K562 (cell line): ENCODE measurements around the gene IMMP2L. TPM values are rescaled to one million over a fixed set of nuclear protein-coding genes. Genes with fewer than 3 reads are reported as not detected.

Experiments used
- ATAC-seq: fragments of 200-7000 bp; cut with Tn5 transposase; 3 replicates; pipeline ENCODE4 v1.9.1; 2020; ENCODE audit warnings: moderate library complexity
- BruUV-seq: library from RNA; stranded (reverse); fragments of 400-500 nt; replicated peaks from 2 replicates; lab custom pipeline; 2021; lab: Mats Ljungman, UMichigan
- CTCF ChIA-PET: fragments of 300-600 bp; formaldehyde crosslinking; extraction: SDS; loops from one replicate; lab custom pipeline; 2021; ENCODE audit warnings: low intra/inter-chr PET ratio; lab: Yijun Ruan, JAX
- POLR2A ChIA-PET: fragments of 300-600, 350-650 bp; sonication (Branson Sonifier 250); formaldehyde crosslinking; extraction: SDS; loops from one replicate; lab custom pipeline; 2021; ENCODE audit warnings: antibody characterized with exemption, inconsistent platforms; lab: Yijun Ruan, JAX
- DNase-seq, 4 experiments: peaks; one replicate each; pipeline versions ENCODE4 v3.0.0 to v3.0.0-alpha.2; 2011 to 2018; ENCODE audit warnings: low spot score in 3 of 4, mixed read lengths in 3 of 4; ENCODE audit errors: extremely low read depth in 1 of 4
- FAIRE-seq: peaks from 2 replicates; lab custom pipeline; 2011; peaks lifted over from hg19 to GRCh38; lab: Jason Lieb, UNC
- H2AFZ ChIP-seq: 2 replicates; pipeline ENCODE4 v1.6.0; 2011; ENCODE audit warnings: low read depth, low read length, control low read depth, inconsistent platforms
- H3K27ac ChIP-seq: fragments of 200-600 bp; 3 replicates; pipeline ENCODE4 v1.8.0; 2011; ENCODE audit warnings: low read depth, mild to moderate bottlenecking, control low read depth, inconsistent platforms, low read length, moderate library complexity, mixed read lengths; ENCODE audit errors: extremely low read depth
- H3K27me3 ChIP-seq, 2 experiments: fragments of 300-600 bp in 1 of 2; 2 replicates in 1 of 2; 3 replicates in 1 of 2; pipeline versions ENCODE4 v1.6.0 to v1.8.0; 2011; ENCODE audit warnings: inconsistent platforms in 2 of 2, low read length in 2 of 2, mild to moderate bottlenecking in 1 of 2, mixed read lengths in 1 of 2, moderate library complexity in 1 of 2; ENCODE audit not compliant: control insufficient read depth in 2 of 2, insufficient read depth in 2 of 2
- H3K36me3 ChIP-seq: fragments of 300-600 bp; 3 replicates; pipeline ENCODE4 v1.8.0; 2011; ENCODE audit warnings: mild to moderate bottlenecking, low read length, inconsistent platforms; ENCODE audit not compliant: control insufficient read depth, insufficient read depth
- H3K4me1 ChIP-seq, 2 experiments: fragments of 200-600 bp in 1 of 2; replicated peaks in 1 of 2; 2 replicates in 1 of 2; 3 replicates in 1 of 2; pipeline versions ENCODE4 v1.5.1 to v1.8.0; 2011; ENCODE audit warnings: inconsistent platforms in 2 of 2, low read length in 2 of 2, mild to moderate bottlenecking in 1 of 2, mixed read lengths in 1 of 2, moderate library complexity in 1 of 2; ENCODE audit not compliant: control insufficient read depth in 2 of 2, insufficient read depth in 2 of 2
- H3K4me2 ChIP-seq: 2 replicates; pipeline ENCODE4 v1.6.1; 2011; ENCODE audit warnings: low read length, control low read depth, inconsistent platforms, mixed read lengths; ENCODE audit not compliant: insufficient read depth
- H3K4me3 ChIP-seq: fragments of 200-600 bp; sonication (generic), shearing (Covaris generic); 2 replicates; pipeline ENCODE4 v1.5.1; 2016; ENCODE audit warnings: control low read depth, inconsistent platforms
- H3K79me2 ChIP-seq: fragments of 200-600 bp; 3 replicates; pipeline ENCODE4 v1.8.0; 2011; ENCODE audit warnings: low read length, inconsistent platforms; ENCODE audit not compliant: control insufficient read depth, insufficient read depth
- H3K9ac ChIP-seq, 2 experiments: 2 replicates each; pipeline versions ENCODE4 v1.6.0 to v1.6.1; 2011; ENCODE audit warnings: low read depth in 2 of 2, low read length in 2 of 2, control low read depth in 1 of 2, inconsistent platforms in 1 of 2, mild to moderate bottlenecking in 1 of 2, mixed read lengths in 1 of 2; ENCODE audit not compliant: insufficient read depth in 1 of 2
- H3K9me1 ChIP-seq: one replicate; pipeline ENCODE4 v1.6.0; 2011; ENCODE audit warnings: inconsistent platforms, mild to moderate bottlenecking, low read length, moderate library complexity; ENCODE audit not compliant: control insufficient read depth, insufficient read depth
- H3K9me3 ChIP-seq: replicated peaks from 2 replicates; pipeline ENCODE4 v1.5.1; 2011; ENCODE audit warnings: low read depth, low read length, inconsistent platforms; ENCODE audit not compliant: control insufficient read depth, insufficient read depth
- H4K20me1 ChIP-seq: replicated peaks from 2 replicates; pipeline ENCODE4 v1.6.1; 2011; ENCODE audit warnings: low read length, inconsistent platforms, mixed read lengths; ENCODE audit not compliant: control insufficient read depth, insufficient read depth
- EP300 ChIP-seq: IDR thresholded peaks from 2 replicates; pipeline ENCODE4 v1.6.1; 2012; ENCODE audit warnings: low read length, improper control_type of control experiment
- FOXA1 ChIP-seq: fragments of 450-650 bp; IDR thresholded peaks from 2 replicates; pipeline ENCODE4 v1.6.1; 2016; ENCODE audit warnings: mild to moderate bottlenecking, borderline replicate concordance
- HDAC3 ChIP-seq: fragments of 450-650 bp; IDR thresholded peaks from 2 replicates; pipeline ENCODE4 v1.6.1; 2018; ENCODE audit warnings: borderline replicate concordance, mild to moderate bottlenecking, moderate library complexity; ENCODE audit not compliant: partially characterized antibody
- MYNN ChIP-seq, 2 experiments: sonication (generic); formaldehyde crosslinking in 1 of 2; IDR thresholded peaks; 2 replicates each; pipeline versions ENCODE4 v1.5.0 to v1.6.1; 2016 to 2020; ENCODE audit warnings: antibody characterized with exemption in 1 of 2, missing genetic modification reagents in 1 of 2
- NELFE ChIP-seq: IDR thresholded peaks from 2 replicates; pipeline ENCODE4 v1.6.1; 2011; ENCODE audit warnings: mild to moderate bottlenecking; ENCODE audit not compliant: insufficient read depth, insufficient read length
- PHTF2 ChIP-seq: fragments of 250-450 bp; sonication (Bioruptor Pico); IDR thresholded peaks from 2 replicates; pipeline ENCODE4 v1.5.0; 2021; ENCODE audit warnings: mild to moderate bottlenecking
- RBFOX2 ChIP-seq: fragments of 200-400 bp; formaldehyde crosslinking; IDR thresholded peaks from 2 replicates; pipeline ENCODE4 v1.6.1; 2017; ENCODE audit warnings: low read depth, mild to moderate bottlenecking, low read length, moderate library complexity
- RBM25 ChIP-seq: fragments of 200-400 bp; formaldehyde crosslinking; IDR thresholded peaks from 2 replicates; pipeline ENCODE4 v1.6.1; 2018; ENCODE audit warnings: low read length, low read depth, moderate library complexity; ENCODE audit not compliant: severe bottlenecking
- ZBTB7A ChIP-seq: IDR thresholded peaks from 2 replicates; pipeline ENCODE4 v1.6.1; 2011; ENCODE audit warnings: low read depth, mild to moderate bottlenecking, low read length, moderate library complexity, borderline replicate concordance; ENCODE audit not compliant: control insufficient read depth
- WGBS: fragments of 100-300 bp; shearing (Covaris generic); methylation state at CpG from one replicate; pipeline ENCODE4 v1.1.6; 2016; ENCODE audit warnings: low coverage, mixed read lengths; ENCODE audit not compliant: insufficient coverage; ENCODE audit errors: missing lambda C conversion rate; 5-methylcytosine and 5-hydroxymethylcytosine counted together
- in situ Hi-C: fragments of 300-500 bp; cut with MboI; formaldehyde crosslinking; loops from 4 replicates; pipeline ENCODE4 v1.15.0; 2018; ENCODE audit warnings: inconsistent platforms, mixed read lengths
- intact Hi-C: fragments of 100-400 bp; cut with micrococcal nuclease; formaldehyde crosslinking; loops from 2 replicates; pipeline ENCODE4 v1.14.2; 2022
- polyA plus RNA-seq, 8 experiments: library from polyadenylated mRNA; depleted of rRNA in 4 of 8; stranded (reverse) in 5 of 8; unstranded in 3 of 8; fragments of >200 nt; fragmentation: Nextera tagmentation in 2 of 8; fragmentation: Illumina TruSeq in 1 of 8; extraction: Ambion mirVana in 2 of 8; extraction: Trizol in 1 of 8; gene quantifications; 2 replicates each; pipeline versions ENCODE4 v1.2.1 to v1.2.3, GENCODE V29; 2011 to 2014; ENCODE audit warnings: inconsistent platforms in 1 of 8, missing spikeins in 1 of 8
- total RNA-seq, 7 experiments: library from RNA; depleted of rRNA in 6 of 7; stranded (reverse); fragments of >200 nt in 6 of 7; fragmentation: Illumina TruSeq in 2 of 7; extraction: Trizol in 2 of 7; gene quantifications; 2 replicates each; pipeline versions ENCODE4 v1.2.1 to v1.2.3, GENCODE V29; 2011 to 2021; ENCODE audit warnings: low replicate concordance in 1 of 7
- TF ChIP-seq, protein P1 (sequence below): sonication (generic); formaldehyde crosslinking; IDR thresholded peaks from 2 replicates; pipeline ENCODE4 v1.8.1; 2022; ENCODE audit warnings: missing genetic modification reagents
- TF ChIP-seq, protein P2 (sequence below): fragments of 450-650 bp; formaldehyde crosslinking; IDR thresholded peaks from 2 replicates; pipeline ENCODE4 v1.4.0; 2022; ENCODE audit warnings: missing genetic modification characterization

IMMP2L gene
- total and polyA plus RNA-seq, 9 of the 15 experiments (the other 6 are each of a cell fraction or from before 2014, with no cell fraction given), result 29.7 to 116 (median 53.0) TPM

DNA sequence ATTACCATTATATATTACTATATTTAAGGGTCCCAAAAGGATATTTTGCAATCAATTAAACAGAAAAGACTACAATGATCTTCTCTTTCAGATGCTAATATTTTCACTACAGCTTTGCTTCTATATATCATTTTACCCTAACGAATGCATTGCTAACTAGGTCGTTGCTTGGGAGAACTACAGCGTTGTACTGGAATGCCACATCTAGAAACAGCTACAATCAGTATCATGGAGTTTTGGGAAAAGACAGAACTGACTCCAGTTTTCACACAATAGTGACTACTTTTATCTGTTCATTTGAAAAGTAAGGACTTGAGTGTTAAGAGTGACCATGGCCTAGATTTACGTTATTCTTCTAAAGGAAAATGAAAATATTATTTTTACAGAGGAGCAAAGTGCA is 432.9 kb downstream of the IMMP2L start:
- DNase-seq (no peak), FAIRE-seq (no peak), ATAC-seq (no peak)
- in situ Hi-C loops (no loop called here), intact Hi-C loops (no loop called here)
- Histone ChIP-seq H3K9ac (no peak overlapping the region), H3K4me1 (no peaks in the 10 kb centered on the region), H3K9me3 (no peaks in the 10 kb centered on the region), H3K36me3 (no peaks in the 10 kb centered on the region), H3K4me3 (no peak overlapping the region), H2AFZ (no peak overlapping the region), H3K27me3 (no peaks in the 10 kb centered on the region), H3K27ac (no peak overlapping the region), H3K4me2 (no peak overlapping the region), H3K79me2 (no peaks in the 10 kb centered on the region), H3K9me1 (no peaks in the 10 kb centered on the region), H4K20me1 (no peaks in the 10 kb centered on the region)
- no peak for TF ChIP-seq HDAC3
- no peak for TF ChIP-seq PHTF2 (CRISPR knock-in tag)
- TF ChIP-seq RBFOX2, result no peak
- TF ChIP-seq, protein P1, sequence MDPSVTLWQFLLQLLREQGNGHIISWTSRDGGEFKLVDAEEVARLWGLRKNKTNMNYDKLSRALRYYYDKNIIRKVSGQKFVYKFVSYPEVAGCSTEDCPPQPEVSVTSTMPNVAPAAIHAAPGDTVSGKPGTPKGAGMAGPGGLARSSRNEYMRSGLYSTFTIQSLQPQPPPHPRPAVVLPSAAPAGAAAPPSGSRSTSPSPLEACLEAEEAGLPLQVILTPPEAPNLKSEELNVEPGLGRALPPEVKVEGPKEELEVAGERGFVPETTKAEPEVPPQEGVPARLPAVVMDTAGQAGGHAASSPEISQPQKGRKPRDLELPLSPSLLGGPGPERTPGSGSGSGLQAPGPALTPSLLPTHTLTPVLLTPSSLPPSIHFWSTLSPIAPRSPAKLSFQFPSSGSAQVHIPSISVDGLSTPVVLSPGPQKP, result no peak
- no peak for TF ChIP-seq EP300
- TF ChIP-seq NELFE, result no peak
- no peak for TF ChIP-seq RBM25
- TF ChIP-seq MYNN (IDR thresholded peaks at IDR 0.05), result no peak
- no peak for TF ChIP-seq MYNN (CRISPR knock-in tag; IDR thresholded peaks at IDR 0.05)
- TF ChIP-seq, protein P2, sequence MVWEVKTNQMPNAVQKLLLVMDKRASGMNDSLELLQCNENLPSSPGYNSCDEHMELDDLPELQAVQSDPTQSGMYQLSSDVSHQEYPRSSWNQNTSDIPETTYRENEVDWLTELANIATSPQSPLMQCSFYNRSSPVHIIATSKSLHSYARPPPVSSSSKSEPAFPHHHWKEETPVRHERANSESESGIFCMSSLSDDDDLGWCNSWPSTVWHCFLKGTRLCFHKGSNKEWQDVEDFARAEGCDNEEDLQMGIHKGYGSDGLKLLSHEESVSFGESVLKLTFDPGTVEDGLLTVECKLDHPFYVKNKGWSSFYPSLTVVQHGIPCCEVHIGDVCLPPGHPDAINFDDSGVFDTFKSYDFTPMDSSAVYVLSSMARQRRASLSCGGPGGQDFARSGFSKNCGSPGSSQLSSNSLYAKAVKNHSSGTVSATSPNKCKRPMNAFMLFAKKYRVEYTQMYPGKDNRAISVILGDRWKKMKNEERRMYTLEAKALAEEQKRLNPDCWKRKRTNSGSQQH (CRISPR knock-in tag), result no peak
- TF ChIP-seq FOXA1, result no peak
- no peak for TF ChIP-seq ZBTB7A
- ChIA-PET CTCF (no interaction called here), POLR2A (interaction anchor here (1.0 to 1.1 kb wide), 2 partner anchors 9 kb away, joined by 3 to 4 read pairs; no protein-coding TSS in a partner anchor)
- 78% methylated on average over 4 of the region's 4 CpGs for WGBS
- no TSS peak for BruUV-seq
